Fibroblast of villous mesenchyme (primary cell): ENCODE results near the gene DNAJC1. TPM values are rescaled to one million over a fixed set of nuclear protein-coding genes. Genes with fewer than 3 reads are reported as not detected.
"Not testable (repeated sequence)": the region's sequence is repeated elsewhere in the genome, so short reads cannot be mapped to it uniquely, and the experiment has no call there.

Source experiments
- DNase-seq: peaks from one replicate; pipeline ENCODE4 v3.0.0-alpha.2; 2010; ENCODE audit warnings: low read depth
- H3K4me3 ChIP-seq: 2 replicates; pipeline ENCODE4 v1.5.1; 2011; ENCODE audit warnings: low read depth, mild to moderate bottlenecking, low read length
- total RNA-seq: library from RNA; depleted of rRNA; stranded (reverse); fragments of >200 nt; gene quantifications from 2 replicates; pipeline ENCODE4 v1.2.3, GENCODE V29; 2012
- TF ChIP-seq, protein P1 (sequence below): IDR thresholded peaks from 2 replicates; pipeline ENCODE4 v1.5.1; 2012; ENCODE audit warnings: low read depth, mild to moderate bottlenecking, low read length; ENCODE audit not compliant: insufficient read depth

The DNAJC1 gene
- total RNA-seq, 1 donor = 53.5 TPM

DNA sequence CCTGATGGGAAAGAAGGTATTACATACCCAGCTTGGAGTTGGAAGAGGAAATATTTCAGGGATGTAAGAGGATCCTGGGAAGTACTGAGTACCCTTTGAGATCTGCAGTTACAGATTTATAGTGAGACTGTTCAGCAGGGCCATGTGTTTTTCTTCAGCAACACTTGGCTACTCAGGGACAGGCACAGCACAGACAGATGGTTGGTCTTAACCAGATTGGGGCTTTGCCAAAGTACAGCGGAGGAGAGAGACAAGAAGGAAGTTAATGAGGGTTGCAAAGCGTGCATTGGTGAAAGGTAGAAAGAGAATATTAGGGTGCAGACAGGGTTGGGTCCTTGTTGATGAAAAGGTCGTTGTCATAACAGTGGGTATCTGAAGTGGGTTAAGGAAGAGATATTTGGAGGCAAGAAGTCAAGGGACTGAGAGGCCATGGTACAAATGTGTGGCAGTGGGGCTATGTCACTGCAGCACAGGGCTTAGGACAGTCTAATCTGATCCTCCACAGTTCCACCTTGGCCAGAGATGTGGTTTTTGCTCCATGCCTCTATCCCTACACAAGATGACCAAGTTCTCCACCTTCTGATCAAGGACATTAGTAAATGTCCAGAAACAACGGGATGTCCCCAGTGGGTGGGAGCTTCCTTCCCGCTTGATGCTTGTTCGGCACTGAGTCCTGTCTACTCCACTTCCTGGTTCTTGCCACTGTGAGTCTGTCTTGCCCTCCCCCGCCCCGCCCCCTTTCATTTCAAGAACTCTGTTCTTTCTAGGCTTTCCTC is 18.9 kb upstream of the DNAJC1 start:
- DNase-seq = peak; percentile 95
- TF ChIP-seq, protein P1, sequence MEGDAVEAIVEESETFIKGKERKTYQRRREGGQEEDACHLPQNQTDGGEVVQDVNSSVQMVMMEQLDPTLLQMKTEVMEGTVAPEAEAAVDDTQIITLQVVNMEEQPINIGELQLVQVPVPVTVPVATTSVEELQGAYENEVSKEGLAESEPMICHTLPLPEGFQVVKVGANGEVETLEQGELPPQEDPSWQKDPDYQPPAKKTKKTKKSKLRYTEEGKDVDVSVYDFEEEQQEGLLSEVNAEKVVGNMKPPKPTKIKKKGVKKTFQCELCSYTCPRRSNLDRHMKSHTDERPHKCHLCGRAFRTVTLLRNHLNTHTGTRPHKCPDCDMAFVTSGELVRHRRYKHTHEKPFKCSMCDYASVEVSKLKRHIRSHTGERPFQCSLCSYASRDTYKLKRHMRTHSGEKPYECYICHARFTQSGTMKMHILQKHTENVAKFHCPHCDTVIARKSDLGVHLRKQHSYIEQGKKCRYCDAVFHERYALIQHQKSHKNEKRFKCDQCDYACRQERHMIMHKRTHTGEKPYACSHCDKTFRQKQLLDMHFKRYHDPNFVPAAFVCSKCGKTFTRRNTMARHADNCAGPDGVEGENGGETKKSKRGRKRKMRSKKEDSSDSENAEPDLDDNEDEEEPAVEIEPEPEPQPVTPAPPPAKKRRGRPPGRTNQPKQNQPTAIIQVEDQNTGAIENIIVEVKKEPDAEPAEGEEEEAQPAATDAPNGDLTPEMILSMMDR = no peak

DNA sequence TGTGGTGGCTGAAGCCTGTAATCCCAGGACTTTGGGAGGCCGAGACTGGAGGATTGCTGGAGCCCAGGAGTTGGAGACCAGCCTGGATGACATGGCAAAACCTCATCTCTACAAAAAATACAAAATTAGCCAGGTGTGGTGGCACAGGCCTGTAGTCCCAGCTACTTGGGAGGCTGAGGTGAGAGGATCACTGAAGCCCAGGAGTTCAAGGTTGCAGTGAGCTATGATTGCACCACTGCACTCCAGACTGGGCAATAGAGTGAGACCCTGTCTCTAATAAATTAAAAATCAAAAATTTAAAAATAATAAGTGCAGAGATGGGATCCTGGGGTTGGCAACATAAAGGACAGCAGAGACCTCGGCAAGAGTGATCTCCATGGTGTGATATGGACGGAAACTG is 17.6 kb upstream of the DNAJC1 start:
- DNase-seq, H3K4me3 ChIP-seq: not testable (repeated sequence)

More for the DNA sequence above, 18.9 kb upstream of the DNAJC1 start:
- H3K4me3 ChIP-seq = no peak overlapping the region

DNA sequence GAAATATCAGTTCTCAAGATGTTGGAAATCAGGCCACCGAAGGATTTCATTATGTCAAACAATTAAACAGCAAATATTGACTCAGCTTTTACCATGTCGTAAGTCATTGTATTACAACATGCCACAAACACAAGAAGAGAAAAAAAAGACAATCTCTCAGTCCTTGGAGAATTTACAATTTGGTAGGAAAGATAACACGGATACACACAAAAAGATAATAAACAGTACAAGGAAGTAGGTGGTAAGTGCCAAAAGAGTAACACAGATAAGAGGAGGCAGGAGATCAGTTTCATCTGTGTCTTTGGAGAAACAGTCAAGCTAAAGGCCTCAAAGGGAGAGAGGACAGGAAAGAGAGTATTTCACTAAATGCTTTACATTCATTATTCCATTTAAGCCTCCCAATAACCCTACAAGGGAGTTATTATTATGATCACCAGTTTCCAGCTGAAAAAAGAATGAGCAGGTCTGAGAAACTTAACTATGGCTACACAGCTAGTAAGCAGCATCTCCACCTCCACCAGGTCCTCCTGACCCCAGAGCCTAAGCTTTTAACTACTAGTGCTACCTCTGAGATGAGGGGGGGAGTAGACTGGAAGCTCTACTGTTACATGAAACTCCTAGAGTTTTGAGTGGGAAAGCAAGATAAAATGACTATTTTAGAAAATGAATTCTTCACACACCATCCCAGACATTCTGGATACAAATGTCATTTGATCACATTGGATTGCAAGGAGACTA is 13.9 kb upstream of the DNAJC1 start:
- DNase-seq = peak; percentile 34
- no peak overlapping the region for H3K4me3 ChIP-seq
- TF ChIP-seq, protein P1 = no peak

DNA sequence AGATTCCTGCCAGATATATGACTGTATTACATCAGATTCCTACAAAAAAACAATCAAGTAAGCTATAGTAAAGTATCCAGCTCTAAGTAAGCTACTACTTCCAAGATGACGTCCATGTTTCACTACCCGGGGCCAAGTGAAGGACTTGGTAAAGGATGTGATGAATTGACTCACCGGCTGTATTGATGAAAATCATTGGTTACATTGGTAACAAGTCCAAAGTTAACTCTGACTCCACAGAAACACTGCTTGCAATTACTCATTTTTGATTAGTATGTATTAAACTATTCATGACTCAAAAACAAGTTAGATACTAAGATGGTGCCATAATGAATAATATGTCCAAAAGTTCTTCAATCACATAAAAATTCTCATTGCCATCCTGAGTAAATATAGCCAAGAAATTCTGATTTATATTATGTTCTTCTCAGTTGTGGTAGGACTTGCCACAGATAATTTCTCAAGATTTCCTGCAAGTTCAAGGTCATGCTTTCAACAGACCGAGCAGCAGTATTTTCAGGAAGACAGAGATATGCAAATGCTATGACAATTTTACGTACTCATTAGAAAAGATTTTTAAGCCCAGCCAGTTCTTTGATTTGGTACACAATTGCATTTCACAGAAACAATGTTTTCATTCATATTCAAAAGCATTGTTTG is 12.6 kb upstream of the DNAJC1 start:
- TF ChIP-seq, protein P1 = no peak
- H3K4me3 ChIP-seq = no peak overlapping the region
- no peak for DNase-seq

DNA sequence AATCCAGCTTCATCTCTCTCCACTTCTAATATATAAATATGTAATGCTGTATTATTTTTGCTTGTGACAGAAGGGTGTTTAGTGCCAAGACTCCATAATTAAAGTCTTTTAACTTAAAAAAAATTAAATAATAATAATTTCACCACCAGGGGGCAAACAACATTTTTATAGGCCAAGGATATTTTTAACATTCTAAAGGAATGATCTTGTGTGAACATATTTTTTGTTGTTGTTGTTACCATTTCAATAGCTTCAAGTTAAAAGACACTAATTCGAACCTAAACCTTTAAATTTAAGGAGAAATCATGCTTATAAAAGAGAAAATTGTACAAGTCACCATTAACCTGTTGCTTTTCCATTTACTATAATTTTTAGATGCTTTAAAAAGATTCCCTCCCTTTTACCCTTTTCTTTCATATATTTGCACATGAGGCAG is 7.5 kb upstream of the DNAJC1 start:
- H3K4me3 ChIP-seq = no peak overlapping the region
- DNase-seq = peak; percentile 46
- TF ChIP-seq, protein P1 = peak; percentile 20

DNA sequence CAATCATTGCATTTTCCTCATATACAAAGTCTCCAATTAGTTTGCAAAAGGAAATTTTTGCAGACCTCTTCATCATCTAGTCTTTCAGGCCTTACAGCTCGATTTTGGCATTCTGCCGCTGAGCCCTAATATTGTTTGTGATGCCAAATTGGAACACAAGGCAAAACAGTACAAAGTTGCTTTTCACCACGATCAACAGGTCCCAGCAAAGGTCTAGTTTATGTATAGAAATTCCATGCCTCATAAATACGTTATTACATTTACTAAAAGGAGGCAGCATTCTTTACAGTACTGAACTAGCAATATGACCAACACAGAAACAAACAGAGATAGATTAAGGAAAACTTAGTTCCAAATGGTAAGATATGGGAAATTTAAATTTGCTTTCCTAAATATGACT is 7.0 kb upstream of the DNAJC1 start:
- TF ChIP-seq, protein P1 = no peak
- DNase-seq = no peak
- H3K4me3 ChIP-seq = no peak overlapping the region

DNA sequence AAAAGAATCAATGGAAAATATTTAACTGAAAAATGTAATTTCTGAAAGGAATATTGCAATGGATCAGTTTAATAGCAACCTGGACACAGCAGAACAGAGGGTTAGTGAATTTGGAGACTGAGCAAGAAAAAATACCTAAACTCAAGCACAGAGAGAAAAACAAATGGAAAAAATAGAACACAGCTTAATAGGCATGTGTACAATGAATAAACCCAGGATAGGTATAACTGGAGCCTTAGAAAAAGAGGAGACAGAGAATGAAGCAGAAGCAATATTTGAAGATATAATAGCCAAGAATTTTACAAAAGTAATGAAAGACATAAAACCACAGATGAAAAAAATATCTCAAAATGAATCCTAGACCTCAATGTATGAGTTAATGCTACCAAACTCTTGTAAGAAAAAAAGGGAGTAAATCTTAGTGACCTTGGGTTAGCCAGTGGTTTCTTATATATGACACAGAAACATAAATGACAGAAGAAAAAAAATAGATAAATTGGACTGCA is 2.9 kb upstream of the DNAJC1 start:
- TF ChIP-seq, protein P1 = no peak
- H3K4me3 ChIP-seq = no peak overlapping the region
- DNase-seq = no peak
